ENCODE results near the gene KCTD3. TPM values are rescaled to one million over a fixed set of nuclear protein-coding genes. Genes with fewer than 3 reads are reported as not detected.

Gene KCTD3
- total and polyA plus RNA-seq, 2 of the 13 experiments (the other 11 are each of a cell fraction or from before 2014, with no cell fraction given), result 49.8 to 68.1 TPM

GRCh38 chr1:215518594-215518993, 48.5 kb upstream of the KCTD3 start (continued):
- no peak for TF ChIP-seq PHF21A (CRISPR knock-in tag; IDR thresholded peaks at IDR 0.05)
- TF ChIP-seq, protein P1, sequence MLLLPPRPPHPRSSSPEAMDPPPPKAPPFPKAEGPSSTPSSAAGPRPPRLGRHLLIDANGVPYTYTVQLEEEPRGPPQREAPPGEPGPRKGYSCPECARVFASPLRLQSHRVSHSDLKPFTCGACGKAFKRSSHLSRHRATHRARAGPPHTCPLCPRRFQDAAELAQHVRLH (CRISPR knock-in tag; IDR thresholded peaks at IDR 0.05; ENCODE audit: borderline replicate concordance, low read depth), result no peak
- TF ChIP-seq KDM5A (IDR thresholded peaks at IDR 0.05; ENCODE audit: borderline replicate concordance, low read length), result no peak
- TF ChIP-seq ZNF775 (CRISPR knock-in tag; IDR thresholded peaks at IDR 0.05; ENCODE audit: borderline replicate concordance), result no peak
- TF ChIP-seq SYNCRIP (IDR thresholded peaks at IDR 0.05; ENCODE audit: insufficient read depth, low read depth, low read length), result no peak
- no peak for TF ChIP-seq ETV6 (CRISPR knock-in tag; conservative IDR thresholded peaks at IDR 0.05)
- TF ChIP-seq REL (CRISPR knock-in tag; conservative IDR thresholded peaks at IDR 0.05), result no peak
- no peak for TF ChIP-seq EZH2 (conservative IDR thresholded peaks at IDR 0.05; ENCODE audit: low read depth, low read length)

- intact Hi-C loops (cut with micrococcal nuclease; ENCODE audit: unreplicated experiment), result loop anchor here (10.0 kb wide), 1 partner anchor 1186 kb away; no protein-coding TSS in a partner anchor
- Histone ChIP-seq H3K27me3 (ENCODE audit: control insufficient read depth in 1 of 2, insufficient read depth in 2 of 2, low read length in 2 of 2) (no peaks in the 10 kb centered on the region), H3K36me3 (replicated peaks in 1 of 2; ENCODE audit: control insufficient read depth in 1 of 2, insufficient read depth in 2 of 2, low read length in 2 of 2) (no peaks in the 10 kb centered on the region), H3K4me2 (ENCODE audit: low read depth, low read length) (no peak overlapping the region), H4K20me1 (ENCODE audit: insufficient read depth, low read length) (no peaks in the 10 kb centered on the region), H2AFZ (ENCODE audit: low read length) (no peak overlapping the region), H3K4me3 (replicated peaks in 1 of 3; ENCODE audit: insufficient read depth in 1 of 3, low read depth in 2 of 3, low read length in 3 of 3) (no peak overlapping the region), H3K27ac (ENCODE audit: extremely low read length, insufficient read depth, low read length) (no peak overlapping the region), H3K9ac (ENCODE audit: insufficient read depth, low read depth, low read length) (no peak overlapping the region), H3K79me2 (ENCODE audit: insufficient read depth, low read length) (no peaks in the 10 kb centered on the region), H3K4me1 (ENCODE audit: insufficient read depth, low read length) (no peaks in the 10 kb centered on the region), H3K9me3 (ENCODE audit: low read length) (no peaks in the 10 kb centered on the region)
- BruUV-seq (replicated peaks), result no TSS peak
- peak; percentile 54; the same call in 1 of the 2 replicates for TF ChIP-seq RAD51 (IDR thresholded peaks at IDR 0.05; ENCODE audit: borderline replicate concordance)
- TF ChIP-seq GRHL1 (CRISPR knock-in tag; conservative IDR thresholded peaks at IDR 0.05), result no peak
- CTCF ChIA-PET (ENCODE audit: low intra/inter-chr PET ratio, low total read pairs), result no interaction called here
- no peak for FAIRE-seq
- no peak for DNase-seq (ENCODE audit: low spot score)
- ATAC-seq, result no peak
- in situ Hi-C loops (cut with HindIII; ENCODE audit: extremely low pct_ligation_motif_present, low pct_unique_long_range_greater_than_20kb), result loop anchor here (10.0 kb wide), 2 partner anchors 706 to 866 kb away; no protein-coding TSS in a partner anchor
- WGBS (ENCODE audit: low lambda C conversion rate), result 0% methylated on average over 3 of the region's 3 CpGs
- POLR2A ChIA-PET, result no interaction called here
Measured at GRCh38 chr1:215521279-215521678, 45.8 kb upstream of the KCTD3 start.

Data from HepG2 (cell line).